NCI-H345 treated with DMSO at 0.1 percent for 48 hours (cell line): ENCODE data around the gene EYA3.
A peak's percentile ranks its signal among the peaks of the same experiment; 100 is the strongest.

Source experiments
- DNase-seq: peaks from one replicate; lab custom pipeline; 2025; ENCODE audit not compliant: unreplicated experiment; lab: John Stamatoyannopoulos, UW

Gene EYA3

GRCh38 chr1:27941671-27942540 lies 146.5 kb downstream of the EYA3 start:
- no peak for DNase-seq

- no peak for DNase-seq
Measured at GRCh38 chr1:27940870-27941560, 147.4 kb downstream of the EYA3 start.

DNA sequence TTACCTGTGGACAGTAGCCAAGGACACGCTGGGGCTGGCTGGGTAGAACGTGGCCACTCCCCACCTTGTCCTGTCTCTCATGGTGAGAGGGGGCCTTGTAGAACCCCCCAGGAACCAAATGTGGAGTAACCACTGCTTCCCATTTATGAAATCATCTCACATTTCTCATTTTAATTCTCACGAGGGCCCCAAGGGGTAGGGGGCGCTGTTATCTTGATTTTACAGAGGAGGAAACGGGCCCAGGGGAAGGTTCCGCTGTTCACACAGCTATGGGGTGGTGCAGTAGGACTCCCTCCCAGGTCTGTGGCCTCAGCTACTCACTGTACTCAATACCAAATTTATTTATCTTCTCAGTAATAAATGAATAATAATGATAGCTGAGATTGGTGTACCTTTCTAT lies 148.1 kb downstream of the EYA3 start:
- no peak for DNase-seq

DNA sequence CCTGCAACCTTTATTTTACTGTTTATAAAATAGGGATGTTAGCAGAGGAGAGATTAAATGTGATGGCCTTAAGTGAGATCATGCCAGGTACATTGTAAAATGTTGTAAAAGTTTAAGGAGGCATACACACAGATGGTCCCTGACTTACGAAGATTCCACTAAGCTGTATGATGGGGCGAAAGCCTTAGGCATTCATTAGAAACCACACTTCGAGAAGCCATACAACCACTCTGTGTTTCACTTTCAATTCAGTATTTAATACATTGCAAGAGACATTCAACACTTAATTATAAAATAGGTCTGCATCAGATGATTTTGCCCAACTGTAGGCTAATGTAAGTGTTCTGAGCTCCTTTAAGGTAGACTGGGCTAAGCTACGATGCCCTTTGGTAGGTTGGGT lies 149.9 kb downstream of the EYA3 start:
- no peak for DNase-seq

DNA sequence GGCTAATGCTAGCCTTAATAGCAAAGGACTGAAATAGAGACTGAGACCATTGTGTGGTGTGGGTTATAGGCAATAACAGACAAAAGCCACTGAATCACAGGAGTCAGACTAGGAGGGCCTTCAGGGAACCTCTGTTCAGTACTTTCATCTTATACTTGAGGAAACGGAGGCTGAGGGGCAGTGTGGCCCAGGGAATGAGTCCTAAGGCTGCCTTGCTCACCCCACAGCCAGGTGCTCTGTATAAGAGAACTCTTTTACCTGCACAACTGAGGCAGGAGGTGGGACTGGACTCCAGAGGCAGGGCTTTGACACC lies 150.9 kb downstream of the EYA3 start:
- DNase-seq, result no peak

GRCh38 chr1:27936370-27936769 lies 152.0 kb downstream of the EYA3 start:
- DNase-seq, result no peak

DNA sequence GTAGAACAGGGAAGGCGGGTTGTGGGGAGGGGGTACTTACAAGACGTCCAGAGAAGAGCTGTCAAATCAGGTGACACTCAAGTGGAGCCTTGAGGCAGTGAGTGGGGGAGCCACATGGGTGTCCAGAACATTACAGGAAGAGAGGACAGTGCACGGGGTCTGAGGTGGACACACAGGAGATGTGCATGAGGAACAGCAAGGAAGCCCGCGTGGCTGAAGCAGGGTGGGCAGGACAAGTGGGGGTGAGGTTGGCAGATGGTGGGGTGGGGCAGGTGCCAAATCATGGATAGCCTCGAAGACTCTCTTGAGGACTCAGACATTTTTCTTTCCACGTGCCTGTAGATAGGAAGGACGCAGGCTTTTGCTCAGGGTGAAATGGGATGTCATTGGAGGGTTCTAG lies 152.7 kb downstream of the EYA3 start:
- DNase-seq, result no peak

DNA sequence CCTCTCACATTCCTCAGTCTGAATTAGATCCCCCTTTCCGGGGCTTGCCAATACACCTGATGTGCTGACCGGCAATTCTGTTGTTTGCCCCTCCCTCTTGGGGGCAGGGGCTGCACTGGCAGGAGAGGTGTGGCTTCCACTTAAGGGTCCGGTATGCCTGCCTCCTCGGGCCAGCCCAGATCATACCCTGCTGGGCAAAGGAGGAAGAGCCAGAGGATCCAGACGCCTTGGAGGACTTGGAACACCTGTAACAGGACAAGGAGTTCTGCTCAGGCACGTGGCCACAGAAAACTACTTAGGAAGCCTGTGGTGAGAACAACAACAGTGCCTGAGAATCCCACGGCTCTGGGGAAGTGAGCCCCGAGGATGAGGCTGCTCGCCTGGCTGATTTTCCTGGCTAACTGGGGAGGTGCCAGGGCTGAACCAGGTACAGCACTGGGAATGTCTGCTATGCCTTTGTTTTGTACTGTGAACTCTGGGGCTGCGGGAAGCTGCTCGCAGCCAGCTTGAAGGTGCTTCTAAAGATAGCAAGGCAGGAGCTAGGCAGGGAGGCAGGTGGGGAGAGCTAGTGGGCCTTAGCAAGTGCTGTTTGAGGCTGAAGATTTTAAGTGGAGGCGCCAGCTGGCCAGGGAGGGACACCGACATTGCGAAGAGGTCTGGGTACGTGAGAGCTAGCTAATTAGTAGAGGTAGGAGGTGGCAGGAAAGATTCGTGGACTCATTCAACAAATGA lies 153.4 kb downstream of the EYA3 start, which contains the start of gene SMPDL3B:
Gene SMPDL3B (plus strand): TSS at position 183 of the 732 bp plus-strand sequence. CDS start 184 bp downstream, at position 367.
- peak; percentile 32 for DNase-seq

DNA sequence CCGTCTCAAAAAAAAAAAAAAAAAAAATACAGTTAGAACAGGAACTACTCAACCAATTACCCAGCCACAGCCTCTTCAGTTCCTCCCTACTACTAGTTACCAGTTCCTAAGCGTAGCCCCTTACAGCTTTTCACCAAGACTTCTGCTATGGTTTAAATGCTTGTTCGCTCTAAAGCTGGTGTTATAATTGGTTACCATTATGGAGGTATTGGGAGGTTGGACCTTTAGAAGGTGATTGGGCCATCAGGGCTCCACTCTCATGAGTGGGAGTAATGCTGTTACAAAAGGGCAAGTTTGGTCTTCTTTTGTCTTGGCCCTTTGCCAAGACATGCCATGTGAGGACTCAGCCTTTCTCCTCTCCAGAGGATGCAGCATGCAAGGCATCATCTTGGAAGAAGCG lies 156.7 kb downstream of the EYA3 start:
- no peak for DNase-seq

DNA sequence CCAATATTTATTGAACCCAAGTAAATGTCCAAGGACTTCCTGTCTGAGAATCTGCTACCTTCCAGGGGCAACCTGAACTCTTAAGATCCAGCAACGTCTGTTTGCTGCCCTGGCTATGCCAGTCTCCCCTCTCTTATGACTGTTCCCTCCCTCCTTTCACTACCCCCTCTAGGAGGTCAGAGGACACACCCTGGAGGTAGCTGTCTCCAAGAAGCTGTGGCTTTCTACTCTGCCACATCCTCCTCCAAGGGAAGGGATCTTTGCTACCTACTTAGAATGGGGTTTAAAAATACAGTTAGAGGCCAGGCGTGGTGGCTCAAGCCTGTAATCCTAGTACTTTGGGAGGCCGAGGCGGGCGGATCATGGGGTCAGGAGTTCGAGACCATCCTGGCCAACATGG lies 157.2 kb downstream of the EYA3 start:
- no peak for DNase-seq

- no peak for DNase-seq
Measured at GRCh38 chr1:27928216-27928954, 160.0 kb downstream of the EYA3 start.

- no peak for DNase-seq
Measured at GRCh38 chr1:27922272-27922671, 166.1 kb downstream of the EYA3 start.
